Gastroesophageal sphincter (tissue), 3 donors: ENCODE measurements around the gene ATAD2B.

Experiments
- CTCF ChIP-seq, 4 experiments: fragments of 200-600 bp in 2 of 4; fragments of 450-650 bp in 2 of 4; sonication (generic) in 1 of 4; IDR thresholded peaks; one replicate each; pipeline ENCODE4 v1.5.1; 2017 to 2019; ENCODE audit warnings: antibody characterized with exemption in 4 of 4, mild to moderate bottlenecking in 2 of 4, moderate library complexity in 2 of 4
- EP300 ChIP-seq: sonication (generic); formaldehyde crosslinking; IDR thresholded peaks from one replicate; pipeline ENCODE4 v1.6.1; 2017; ENCODE audit warnings: antibody characterized with exemption, mild to moderate bottlenecking
- POLR2A ChIP-seq, 2 donors: fragments of 450-650 bp; IDR thresholded peaks; one replicate each; pipeline ENCODE4 v1.6.1; 2017; ENCODE audit warnings: antibody characterized with exemption in 2 of 2, mild to moderate bottlenecking in 2 of 2, moderate library complexity in 1 of 2
- POLR2AphosphoS5 ChIP-seq: sonication (generic); formaldehyde crosslinking; IDR thresholded peaks from one replicate; pipeline ENCODE4 v1.6.1; 2017; ENCODE audit warnings: antibody characterized with exemption

GRCh38 chr2:23871206-23871605 lies 55.7 kb downstream of the ATAD2B start:
- TF ChIP-seq CTCF (IDR thresholded peaks at IDR 0.05): no peak
- no peak for TF ChIP-seq EP300
- no peak for TF ChIP-seq POLR2A (IDR thresholded peaks at IDR 0.05)
- TF ChIP-seq POLR2AphosphoS5: no peak
